Occipital lobe (tissue), 2 donors: Measurements from ENCODE around the gene UTP25. TPM values are rescaled to one million over a fixed set of nuclear protein-coding genes. Genes with fewer than 3 reads are reported as not detected.
"Not testable (repeated sequence)": the region's sequence is repeated elsewhere in the genome, so short reads cannot be mapped to it uniquely, and the experiment has no call there.

Experiments used
- DNase-seq: peaks from one replicate; lab custom pipeline; 2025; lab: John Stamatoyannopoulos, UW
- total RNA-seq: library from RNA; depleted of rRNA; stranded (reverse); fragments of >200 nt; gene quantifications from one replicate; pipeline ENCODE4 v1.2.3, GENCODE V29; 2014

The UTP25 gene
- total RNA-seq, result 15.0 TPM

GRCh38 chr1:209827384-209828262, at the start of gene UTP25:
Gene UTP25 (plus strand): TSS chr1:209827972. CDS start chr1:209828064, 92 bp downstream.
- DNase-seq, result peak; percentile 89

GRCh38 chr1:209778102-209778501, 49.7 kb upstream of the UTP25 start:
- DNase-seq, result no peak

GRCh38 chr1:209780268-209780667, 47.5 kb upstream of the UTP25 start:
- no peak for DNase-seq

GRCh38 chr1:209783386-209783785, 44.4 kb upstream of the UTP25 start:
- no peak for DNase-seq

GRCh38 chr1:209784265-209785169, 43.3 kb upstream of the UTP25 start, which contains the start of gene C1orf74:
Gene C1orf74 (minus strand): TSS chr1:209784559. CDS start chr1:209783634, 925 bp downstream.
- peak; percentile 95 for DNase-seq

- no peak for DNase-seq
These were observed 42.2 kb upstream of the UTP25 start for GRCh38 chr1:209785592-209785991.

GRCh38 chr1:209786146-209786545, 41.6 kb upstream of the UTP25 start:
- no peak for DNase-seq

GRCh38 chr1:209787551-209787950, 40.2 kb upstream of the UTP25 start:
- DNase-seq, result no peak

- no peak for DNase-seq
These were observed 38.5 kb upstream of the UTP25 start for GRCh38 chr1:209789245-209789644.

- DNase-seq, result no peak
These were observed 37.2 kb upstream of the UTP25 start for GRCh38 chr1:209790286-209791193.

GRCh38 chr1:209791920-209792319, 35.9 kb upstream of the UTP25 start:
- no peak for DNase-seq

GRCh38 chr1:209793711-209794110, 34.1 kb upstream of the UTP25 start:
- DNase-seq, result not testable (repeated sequence)

- DNase-seq, result no peak
These were observed 29.7 kb upstream of the UTP25 start for GRCh38 chr1:209797978-209798639.

GRCh38 chr1:209800984-209801834, 26.6 kb upstream of the UTP25 start:
- no peak for DNase-seq

- DNase-seq, result no peak
These were observed 25.5 kb upstream of the UTP25 start for GRCh38 chr1:209802117-209802779.

- no peak for DNase-seq
These were observed 25.0 kb upstream of the UTP25 start for GRCh38 chr1:209802780-209803152.

GRCh38 chr1:209803568-209803967, 24.2 kb upstream of the UTP25 start:
- no peak for DNase-seq

- DNase-seq, result no peak
These were observed 22.4 kb upstream of the UTP25 start for GRCh38 chr1:209805341-209805781.
